Stimulated activated naive CD4-positive, alpha-beta T cell (primary cell): ENCODE data around the gene UBXN1.

ENCODE experiments used
- DNase-seq, 6 experiments: peaks; one replicate each; lab custom pipeline; 2025; lab: John Stamatoyannopoulos, UW

Gene UBXN1

GRCh38 chr11:62678770-62679696, at the start of gene UBXN1:
Gene UBXN1, minus strand, starts transcription at chr11:62679073. Its CDS starts 150 bp downstream, at chr11:62678923.
- peak; percentile 72 to 83 (median 80) for DNase-seq

GRCh38 chr11:62728171-62728988, 49.5 kb upstream of the UBXN1 start, which contains the start of gene TTC9C:
Gene TTC9C, plus strand, starts transcription at chr11:62728486. Its CDS starts 363 bp downstream, at chr11:62728849.
- peak; percentile 76 to 93 (median 82) for DNase-seq

- DNase-seq: peak in 5 of 6 experiments; percentile 80 to 98 (median 87)
Measured at GRCh38 chr11:62727872-62728170, 48.9 kb upstream of the UBXN1 start.

GRCh38 chr11:62727165-62727871, 48.4 kb upstream of the UBXN1 start, which contains the start of gene HNRNPUL2:
Gene HNRNPUL2, minus strand, starts transcription at chr11:62727457. Its CDS starts 301 bp downstream, at chr11:62727156.
- peak; percentile 96 to 99 (median 99) for DNase-seq

- peak in 1 of 6 experiments; percentile 50 for DNase-seq
Measured at GRCh38 chr11:62726915-62727164, 48.0 kb upstream of the UBXN1 start.

- peak in 1 of 6 experiments; percentile 40 for DNase-seq
Measured at GRCh38 chr11:62726156-62726914, 47.5 kb upstream of the UBXN1 start.

GRCh38 chr11:62725646-62726045, 46.8 kb upstream of the UBXN1 start:
- DNase-seq: no peak

- DNase-seq: no peak
Measured at GRCh38 chr11:62724171-62724570, 45.3 kb upstream of the UBXN1 start.

- no peak for DNase-seq
Measured at GRCh38 chr11:62721994-62722393, 43.1 kb upstream of the UBXN1 start.

GRCh38 chr11:62719302-62719978, 40.6 kb upstream of the UBXN1 start:
- DNase-seq: no peak

- no peak for DNase-seq
Measured at GRCh38 chr11:62716816-62717215, 37.9 kb upstream of the UBXN1 start.

GRCh38 chr11:62716206-62716605, 37.3 kb upstream of the UBXN1 start:
- DNase-seq: no peak

- no peak for DNase-seq
Measured at GRCh38 chr11:62715150-62716130, 36.6 kb upstream of the UBXN1 start.

- no peak for DNase-seq
Measured at GRCh38 chr11:62713343-62713742, 34.5 kb upstream of the UBXN1 start.

GRCh38 chr11:62712861-62713260, 34.0 kb upstream of the UBXN1 start:
- DNase-seq: no peak

GRCh38 chr11:62712276-62712812, 33.5 kb upstream of the UBXN1 start:
- DNase-seq: no peak

GRCh38 chr11:62710001-62710345, 31.1 kb upstream of the UBXN1 start:
- no peak for DNase-seq

- DNase-seq: peak; percentile 87 to 97 (median 96)
Measured at GRCh38 chr11:62709247-62710000, 30.6 kb upstream of the UBXN1 start.

- DNase-seq: peak in 3 of 6 experiments; percentile 29 to 65 (median 49)
Measured at GRCh38 chr11:62708793-62709192, 29.9 kb upstream of the UBXN1 start.
